H1 (cell line): ENCODE results near the gene CERT1.

Source experiments
- EP300 ChIP-seq, 2 experiments: IDR thresholded peaks; 1 replicate in 1 of 2; 2 replicates in 1 of 2; pipeline ENCODE4 v1.6.1; 2011 to 2012; ENCODE audit warnings: low read depth in 2 of 2, low read length in 2 of 2, mild to moderate bottlenecking in 2 of 2, borderline replicate concordance in 1 of 2, inconsistent platforms in 1 of 2, moderate library complexity in 1 of 2
- POLR2A ChIP-seq, 2 experiments: IDR thresholded peaks; 1 replicate in 1 of 2; 2 replicates in 1 of 2; pipeline ENCODE4 v1.6.1; 2011; ENCODE audit warnings: low read depth in 2 of 2, low read length in 2 of 2, mild to moderate bottlenecking in 2 of 2; ENCODE audit errors: control extremely low read depth in 1 of 2
- ZNF274 ChIP-seq: IDR thresholded peaks from 2 replicates; pipeline ENCODE4 v1.7.0; 2012; ENCODE audit warnings: low read length, borderline replicate concordance; ENCODE audit errors: extremely low read depth
- TF ChIP-seq, protein P1 (sequence below), 3 experiments: IDR thresholded peaks; 1 replicate in 2 of 3; 2 replicates in 1 of 3; pipeline versions ENCODE4 v1.5.1 to v1.6.1; 2011; ENCODE audit warnings: low read length in 3 of 3, mild to moderate bottlenecking in 3 of 3, inconsistent platforms in 2 of 3, low read depth in 1 of 3, moderate library complexity in 1 of 3; ENCODE audit not compliant: insufficient read depth in 1 of 3; ENCODE audit errors: control extremely low read depth in 1 of 3

DNA sequence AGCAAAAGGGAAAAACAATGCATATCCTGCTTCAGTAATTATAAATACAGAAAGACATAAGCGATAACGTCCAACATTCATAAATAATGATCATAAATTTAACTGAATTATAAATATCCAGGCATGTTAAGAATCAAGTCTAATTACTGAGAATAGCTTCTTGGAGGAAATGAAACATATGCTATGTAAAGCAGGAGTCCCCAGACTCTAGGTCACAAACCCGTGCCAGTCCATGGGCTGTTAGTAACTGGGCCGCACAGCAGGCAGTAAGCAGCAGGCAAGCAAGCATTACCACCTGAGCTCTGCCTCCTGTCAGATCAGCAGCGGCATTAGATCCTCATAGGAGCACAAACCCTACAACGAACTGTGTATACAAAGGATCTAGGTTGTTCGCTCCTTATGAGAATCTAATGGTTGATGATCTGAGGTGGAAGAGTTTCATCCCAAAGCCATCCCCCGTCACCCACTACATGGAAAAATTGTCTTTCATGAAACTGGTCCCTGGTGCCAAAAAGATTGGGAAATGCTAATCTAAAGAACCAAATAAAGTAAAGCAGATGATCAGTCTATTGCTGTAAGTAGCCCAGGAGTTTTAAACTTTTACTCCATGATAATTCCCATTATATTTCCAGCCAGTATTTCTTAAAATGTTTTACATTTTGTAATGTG lies 50.4 kb downstream of the CERT1 start:
- no peak for TF ChIP-seq POLR2A (IDR thresholded peaks at IDR 0.05; ENCODE audit: control extremely low read depth in 1 of 2, low read depth in 2 of 2, low read length in 2 of 2)
- TF ChIP-seq, protein P1, sequence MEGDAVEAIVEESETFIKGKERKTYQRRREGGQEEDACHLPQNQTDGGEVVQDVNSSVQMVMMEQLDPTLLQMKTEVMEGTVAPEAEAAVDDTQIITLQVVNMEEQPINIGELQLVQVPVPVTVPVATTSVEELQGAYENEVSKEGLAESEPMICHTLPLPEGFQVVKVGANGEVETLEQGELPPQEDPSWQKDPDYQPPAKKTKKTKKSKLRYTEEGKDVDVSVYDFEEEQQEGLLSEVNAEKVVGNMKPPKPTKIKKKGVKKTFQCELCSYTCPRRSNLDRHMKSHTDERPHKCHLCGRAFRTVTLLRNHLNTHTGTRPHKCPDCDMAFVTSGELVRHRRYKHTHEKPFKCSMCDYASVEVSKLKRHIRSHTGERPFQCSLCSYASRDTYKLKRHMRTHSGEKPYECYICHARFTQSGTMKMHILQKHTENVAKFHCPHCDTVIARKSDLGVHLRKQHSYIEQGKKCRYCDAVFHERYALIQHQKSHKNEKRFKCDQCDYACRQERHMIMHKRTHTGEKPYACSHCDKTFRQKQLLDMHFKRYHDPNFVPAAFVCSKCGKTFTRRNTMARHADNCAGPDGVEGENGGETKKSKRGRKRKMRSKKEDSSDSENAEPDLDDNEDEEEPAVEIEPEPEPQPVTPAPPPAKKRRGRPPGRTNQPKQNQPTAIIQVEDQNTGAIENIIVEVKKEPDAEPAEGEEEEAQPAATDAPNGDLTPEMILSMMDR (IDR thresholded peaks at IDR 0.05; ENCODE audit: control extremely low read depth in 1 of 3, insufficient read depth in 1 of 3, low read depth in 1 of 3, low read length in 3 of 3), result no peak
- no peak for TF ChIP-seq EP300 (IDR thresholded peaks at IDR 0.05; ENCODE audit: borderline replicate concordance in 1 of 2, low read depth in 2 of 2, low read length in 2 of 2)
- no peak for TF ChIP-seq ZNF274
